HEK293T (cell line): ENCODE results near the gene SAT2.

Source experiments
- CTCF ChIA-PET: fragments of 350-600 bp; formaldehyde crosslinking; extraction: SDS; loops from one replicate; lab custom pipeline; 2021; ENCODE audit warnings: antibody characterized with exemption, inconsistent platforms; lab: Yijun Ruan, JAX
- POLR2A ChIA-PET: fragments of 350-600 bp; formaldehyde crosslinking; extraction: SDS; loops from one replicate; lab custom pipeline; 2020; ENCODE audit warnings: antibody characterized with exemption, inconsistent platforms; lab: Yijun Ruan, JAX
- DNase-seq: peaks from one replicate; pipeline ENCODE4 v3.0.0; 2012; ENCODE audit warnings: mixed read lengths; ENCODE audit errors: extremely low spot score
- ARNT ChIP-seq: fragments of 450-650 bp; IDR thresholded peaks from 2 replicates; pipeline ENCODE4 v1.6.1; 2017; ENCODE audit warnings: mild to moderate bottlenecking
- BHLHE40 ChIP-seq: fragments of 450-650 bp; IDR thresholded peaks from 2 replicates; pipeline ENCODE4 v1.6.1; 2016; ENCODE audit warnings: mild to moderate bottlenecking, moderate library complexity, borderline replicate concordance
- CTBP1 ChIP-seq: fragments of 450-650 bp; IDR thresholded peaks from 2 replicates; pipeline ENCODE4 v1.6.1; 2016; ENCODE audit warnings: borderline replicate concordance
- ELF4 ChIP-seq: fragments of 450-650 bp; IDR thresholded peaks from 2 replicates; pipeline ENCODE4 v1.6.1; 2017; ENCODE audit warnings: antibody characterized with exemption
- FOXA1 ChIP-seq: fragments of 450-650 bp; IDR thresholded peaks from 2 replicates; pipeline ENCODE4 v1.6.1; 2016; ENCODE audit warnings: mild to moderate bottlenecking
- FOXK2 ChIP-seq: fragments of 450-650 bp; IDR thresholded peaks from 2 replicates; pipeline ENCODE4 v1.6.1; 2016; ENCODE audit warnings: mild to moderate bottlenecking
- FOXM1 ChIP-seq: fragments of 450-650 bp; IDR thresholded peaks from 2 replicates; pipeline ENCODE4 v1.6.1; 2017; ENCODE audit warnings: mild to moderate bottlenecking, borderline replicate concordance
- HDGF ChIP-seq: fragments of 450-650 bp; IDR thresholded peaks from 2 replicates; pipeline ENCODE4 v1.6.1; 2017; ENCODE audit warnings: antibody characterized with exemption, borderline replicate concordance
- L3MBTL2 ChIP-seq: fragments of 450-650 bp; conservative IDR thresholded peaks from 2 replicates; pipeline ENCODE4 v1.6.1; 2016; ENCODE audit warnings: mild to moderate bottlenecking
- LEF1 ChIP-seq: fragments of 450-650 bp; IDR thresholded peaks from 2 replicates; pipeline ENCODE4 v1.6.1; 2017; ENCODE audit warnings: mild to moderate bottlenecking, borderline replicate concordance
- NFRKB ChIP-seq: fragments of 450-650 bp; IDR thresholded peaks from 2 replicates; pipeline ENCODE4 v1.6.1; 2016; ENCODE audit warnings: mild to moderate bottlenecking, moderate library complexity
- PKNOX1 ChIP-seq: fragments of 450-650 bp; IDR thresholded peaks from 2 replicates; pipeline ENCODE4 v1.6.1; 2016
- SP1 ChIP-seq: fragments of 450-650 bp; IDR thresholded peaks from 2 replicates; pipeline ENCODE4 v1.6.1; 2017
- SUZ12 ChIP-seq: fragments of 450-650 bp; IDR thresholded peaks from 2 replicates; pipeline ENCODE4 v1.6.1; 2016; ENCODE audit warnings: mild to moderate bottlenecking
- TARDBP ChIP-seq: fragments of 450-650 bp; IDR thresholded peaks from 2 replicates; pipeline ENCODE4 v1.6.1; 2016
- ZNF384 ChIP-seq: fragments of 450-650 bp; IDR thresholded peaks from 2 replicates; pipeline ENCODE4 v1.6.1; 2016

Gene SAT2

GRCh38 chr17:7586673-7587419 is 40.8 kb downstream of the SAT2 start:
- TF ChIP-seq PKNOX1, result peak; percentile 77
- no peak for TF ChIP-seq ELF4
- TF ChIP-seq SP1, result no peak
- TF ChIP-seq TARDBP, result no peak
- TF ChIP-seq FOXA1, result no peak
- no peak for TF ChIP-seq BHLHE40
- TF ChIP-seq HDGF, result no peak
- POLR2A ChIA-PET, result interaction anchor here (0.6 to 1.2 kb wide), 6 partner anchors 13 to 181 kb away, joined by 3 to 7 read pairs (median 4); partner anchors contain the start of genes FXR2 and WRAP53
- peak; percentile 61 for DNase-seq
- CTCF ChIA-PET, result interaction anchor here (0.8 to 0.9 kb wide), 2 partner anchors 23 to 100 kb away, joined by 3 to 4 read pairs; partner anchors contain the start of gene TP53

- CTCF ChIA-PET, result no interaction called here
- TF ChIP-seq FOXK2 (no peak), LEF1 (no peak), BHLHE40 (no peak), FOXM1 (no peak), NFRKB (peak; percentile 97), SP1 (no peak), CTBP1 (no peak), ELF4 (peak; percentile 95), PKNOX1 (peak; percentile 63), L3MBTL2 (peak; percentile 100), SUZ12 (no peak), TARDBP (no peak)
- DNase-seq, result peak; percentile 90
- POLR2A ChIA-PET, result interaction anchor here (0.9 to 3.4 kb wide), 17 partner anchors 10 to 293 kb away, joined by 3 to 49 read pairs (median 9); partner anchors contain the start of genes ATP1B2, FXR2, NEURL4 and SAT2
These were observed 44.1 kb downstream of the SAT2 start, which contains the start of gene MPDU1 for GRCh38 chr17:7583253-7584109. MPDU1 (plus strand) TSS chr17:7583852; CDS start chr17:7583863, 11 bp downstream.

GRCh38 chr17:7582396-7583252 is 45.0 kb downstream of the SAT2 start:
- ChIA-PET POLR2A (interaction anchor here (1.8 to 3.4 kb wide), 6 partner anchors 9 to 253 kb away, joined by 10 to 49 read pairs (median 27); partner anchors contain the start of genes FXR2, NEURL4, SAT2 and SENP3), CTCF (no interaction called here)
- DNase-seq, result no peak
- TF ChIP-seq FOXM1 (no peak), HDGF (0 out of 2 replicates have a peak, but pooled peaks have one; percentile 47)

GRCh38 chr17:7580604-7581575 is 46.7 kb downstream of the SAT2 start:
- ChIA-PET CTCF (interaction anchor here (0.7 to 1.5 kb wide), 2 partner anchors 20 to 106 kb away, joined by 3 to 4 read pairs; partner anchors contain the start of genes SENP3 and TP53), POLR2A (interaction anchor here (1.4 to 2.6 kb wide), 4 partner anchors 9 to 107 kb away, joined by 4 to 16 read pairs (median 8); partner anchors contain the start of genes TP53 and WRAP53)
- no peak for DNase-seq
- TF ChIP-seq NFRKB, result no peak
- no peak for TF ChIP-seq FOXM1
- TF ChIP-seq CTBP1, result no peak
- TF ChIP-seq LEF1, result no peak
- TF ChIP-seq FOXK2, result no peak
- TF ChIP-seq PKNOX1, result no peak
- no peak for TF ChIP-seq TARDBP
- no peak for TF ChIP-seq L3MBTL2
- no peak for TF ChIP-seq HDGF
- no peak for TF ChIP-seq SP1
- no peak for TF ChIP-seq ELF4
- no peak for TF ChIP-seq SUZ12
- no peak for TF ChIP-seq BHLHE40
- no peak for TF ChIP-seq ZNF384
- TF ChIP-seq FOXA1, result no peak
- TF ChIP-seq ARNT, result no peak
